ENCODE data around the gene ZNF891. TPM values are rescaled to one million over a fixed set of nuclear protein-coding genes. Genes with fewer than 3 reads are reported as not detected.

The ZNF891 gene
- total RNA-seq, 4 donors from 2014 or later = 1.4 to 4.6 (median 3.2) TPM

DNA sequence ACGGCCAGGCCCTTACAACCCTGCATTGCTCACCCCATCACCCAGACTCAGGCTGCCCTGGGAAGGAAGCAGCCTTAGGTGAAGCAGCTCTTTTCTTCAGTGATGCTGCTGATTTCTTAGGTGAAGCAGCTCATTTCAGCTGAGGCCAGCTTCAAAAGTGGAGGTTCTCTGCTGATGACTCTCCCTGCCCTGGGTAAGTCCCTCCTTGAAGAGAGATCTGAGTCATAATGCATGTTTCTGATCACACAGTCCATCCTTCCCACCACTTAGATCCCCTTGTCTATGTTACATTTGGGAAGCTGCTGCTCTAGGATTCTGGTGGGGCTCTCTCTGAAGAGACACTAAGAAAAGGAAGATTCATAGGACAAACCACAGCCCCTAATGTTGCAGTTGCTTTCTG is 66.5 kb downstream of the ZNF891 start:
- Histone ChIP-seq H3K9me3 (peaks cover 94% of the 10 kb centered on the region), H3K4me3 (no peak overlapping the region), H3K27ac (no peak overlapping the region), H3K27me3 (no peaks in the 10 kb centered on the region), H3K36me3 (peaks cover 6% of the 10 kb centered on the region), H3K4me1 (no peaks in the 10 kb centered on the region)
- 100% methylated on average over 1 of the region's 1 CpG for WGBS
- no peak for DNase-seq (ENCODE audit: low spot score in 2 of 2)
- TF ChIP-seq POLR2AphosphoS5 (IDR thresholded peaks at IDR 0.05) (no peak), EP300 (IDR thresholded peaks at IDR 0.05) (no peak), POLR2A (IDR thresholded peaks at IDR 0.05) (no peak)
- TF ChIP-seq, protein P1, sequence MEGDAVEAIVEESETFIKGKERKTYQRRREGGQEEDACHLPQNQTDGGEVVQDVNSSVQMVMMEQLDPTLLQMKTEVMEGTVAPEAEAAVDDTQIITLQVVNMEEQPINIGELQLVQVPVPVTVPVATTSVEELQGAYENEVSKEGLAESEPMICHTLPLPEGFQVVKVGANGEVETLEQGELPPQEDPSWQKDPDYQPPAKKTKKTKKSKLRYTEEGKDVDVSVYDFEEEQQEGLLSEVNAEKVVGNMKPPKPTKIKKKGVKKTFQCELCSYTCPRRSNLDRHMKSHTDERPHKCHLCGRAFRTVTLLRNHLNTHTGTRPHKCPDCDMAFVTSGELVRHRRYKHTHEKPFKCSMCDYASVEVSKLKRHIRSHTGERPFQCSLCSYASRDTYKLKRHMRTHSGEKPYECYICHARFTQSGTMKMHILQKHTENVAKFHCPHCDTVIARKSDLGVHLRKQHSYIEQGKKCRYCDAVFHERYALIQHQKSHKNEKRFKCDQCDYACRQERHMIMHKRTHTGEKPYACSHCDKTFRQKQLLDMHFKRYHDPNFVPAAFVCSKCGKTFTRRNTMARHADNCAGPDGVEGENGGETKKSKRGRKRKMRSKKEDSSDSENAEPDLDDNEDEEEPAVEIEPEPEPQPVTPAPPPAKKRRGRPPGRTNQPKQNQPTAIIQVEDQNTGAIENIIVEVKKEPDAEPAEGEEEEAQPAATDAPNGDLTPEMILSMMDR (IDR thresholded peaks at IDR 0.05) = no peak

DNA sequence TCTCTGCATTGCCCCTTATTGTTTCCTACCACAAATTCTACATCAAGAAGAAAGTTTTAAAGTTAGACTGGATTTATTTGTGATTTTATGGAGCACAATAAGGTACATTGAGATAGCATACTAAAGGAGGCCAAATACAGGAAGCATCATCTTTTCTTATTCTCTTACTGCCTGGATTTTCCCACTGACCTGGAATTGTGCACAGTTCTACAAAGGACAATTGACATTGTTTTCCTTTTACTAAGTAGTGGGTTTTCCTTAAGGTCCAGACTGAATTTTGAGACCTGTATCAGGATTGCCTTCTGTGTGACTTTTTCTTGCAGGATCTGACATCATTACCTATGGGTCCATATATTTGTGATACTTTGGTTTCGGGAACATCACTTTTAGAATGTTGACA is 68.1 kb downstream of the ZNF891 start:
- H3K9me3 ChIP-seq = peaks cover 95% of the 10 kb centered on the region
- 100% methylated on average over 1 of the region's 1 CpG for WGBS
- TF ChIP-seq EP300 (IDR thresholded peaks at IDR 0.05) = no peak
- no peak for TF ChIP-seq POLR2A (IDR thresholded peaks at IDR 0.05)
- no peak for TF ChIP-seq POLR2AphosphoS5 (IDR thresholded peaks at IDR 0.05)
- TF ChIP-seq, protein P1 (IDR thresholded peaks at IDR 0.05) = no peak

DNA sequence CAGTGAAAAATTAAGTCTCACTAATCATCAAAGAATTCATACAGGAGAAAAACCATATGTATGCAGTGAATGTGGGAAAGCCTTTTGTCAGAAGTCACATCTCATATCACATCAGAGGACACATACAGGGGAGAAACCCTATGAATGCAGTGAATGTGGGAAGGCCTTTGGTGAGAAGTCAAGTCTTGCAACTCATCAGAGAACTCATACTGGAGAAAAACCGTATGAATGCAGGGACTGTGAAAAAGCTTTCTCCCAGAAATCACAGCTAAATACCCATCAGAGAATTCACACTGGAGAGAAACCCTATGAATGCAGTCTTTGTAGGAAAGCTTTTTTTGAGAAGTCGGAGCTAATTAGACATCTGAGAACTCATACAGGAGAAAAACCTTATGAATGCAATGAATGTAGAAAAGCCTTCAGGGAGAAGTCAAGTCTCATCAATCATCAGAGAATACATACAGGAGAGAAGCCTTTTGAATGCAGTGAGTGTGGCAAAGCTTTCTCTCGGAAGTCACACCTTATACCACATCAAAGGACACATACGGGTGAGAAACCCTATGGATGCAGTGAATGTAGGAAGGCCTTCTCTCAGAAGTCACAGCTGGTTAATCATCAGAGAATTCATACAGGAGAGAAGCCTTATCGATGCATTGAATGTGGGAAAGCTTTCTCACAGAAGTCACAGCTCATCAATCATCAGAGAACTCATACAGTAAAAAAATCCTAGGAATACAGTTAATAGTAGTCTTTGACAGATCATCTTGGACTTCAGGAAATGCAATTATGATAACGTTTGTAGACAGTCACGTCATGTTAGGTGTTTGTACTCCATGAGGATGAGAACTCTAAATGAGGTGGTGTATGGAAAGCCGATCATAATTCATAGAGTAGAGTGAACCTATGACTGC is 71.6 kb downstream of the ZNF891 start:
- no peak for TF ChIP-seq EP300 (IDR thresholded peaks at IDR 0.05)
- TF ChIP-seq POLR2AphosphoS5 (IDR thresholded peaks at IDR 0.05) = no peak
- TF ChIP-seq, protein P1 (IDR thresholded peaks at IDR 0.05) = no peak
- TF ChIP-seq POLR2A (IDR thresholded peaks at IDR 0.05) = no peak
- no peak for DNase-seq (ENCODE audit: low spot score in 2 of 2)
- Histone ChIP-seq H3K27me3 (no peaks in the 10 kb centered on the region), H3K4me3 (no peak overlapping the region), H3K4me1 (no peaks in the 10 kb centered on the region), H3K27ac (no peak overlapping the region), H3K9me3 (peaks cover 82% of the 10 kb centered on the region), H3K36me3 (peaks cover 51% of the 10 kb centered on the region)
- 94% methylated on average over 8 of the region's 8 CpGs for WGBS

More for the DNA sequence above, 68.1 kb downstream of the ZNF891 start:
- Histone ChIP-seq H3K27me3 (no peaks in the 10 kb centered on the region), H3K27ac (no peak overlapping the region), H3K36me3 (peaks cover 22% of the 10 kb centered on the region), H3K4me1 (no peaks in the 10 kb centered on the region), H3K4me3 (no peak overlapping the region)
- DNase-seq (ENCODE audit: low spot score in 2 of 2) = no peak

DNA sequence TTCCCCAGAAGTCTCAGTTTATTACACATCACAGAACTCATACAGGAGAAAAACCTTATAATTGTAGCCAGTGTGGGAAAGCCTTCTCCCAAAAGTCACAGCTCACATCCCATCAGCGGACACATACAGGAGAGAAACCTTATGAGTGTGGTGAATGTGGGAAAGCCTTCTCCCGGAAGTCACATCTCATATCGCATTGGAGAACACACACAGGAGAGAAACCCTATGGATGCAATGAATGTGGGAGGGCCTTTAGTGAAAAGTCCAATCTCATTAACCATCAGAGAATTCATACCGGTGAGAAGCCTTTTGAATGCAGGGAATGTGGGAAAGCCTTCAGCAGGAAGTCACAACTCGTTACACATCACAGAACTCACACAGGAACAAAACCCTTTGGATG is 72.6 kb downstream of the ZNF891 start:
- H3K4me1 ChIP-seq = no peaks in the 10 kb centered on the region
- no peaks in the 10 kb centered on the region for H3K27me3 ChIP-seq
- H3K4me3 ChIP-seq = no peak overlapping the region
- TF ChIP-seq POLR2AphosphoS5 (IDR thresholded peaks at IDR 0.05) = no peak
- no peak for TF ChIP-seq POLR2A (IDR thresholded peaks at IDR 0.05)
- no peak for TF ChIP-seq EP300 (IDR thresholded peaks at IDR 0.05)
- TF ChIP-seq, protein P1 (IDR thresholded peaks at IDR 0.05) = no peak
- DNase-seq (ENCODE audit: low spot score in 2 of 2) = no peak
- H3K27ac ChIP-seq = no peak overlapping the region
- H3K9me3 ChIP-seq = peaks cover 82% of the 10 kb centered on the region
- 98% methylated on average over 5 of the region's 5 CpGs for WGBS
- peaks cover 59% of the 10 kb centered on the region for H3K36me3 ChIP-seq

Other genes with a start within 250 kb of the ZNF891 start
- gene CHFR, start 242.7 kb downstream of the ZNF891 start, total RNA-seq = 10 to 100 TPM; 31.4 to 57.9 (median 40.3) TPM
- 10 to 100 TPM in 1 of 4 donors, 1 to 10 TPM in 3; 4.9 to 18.3 (median 6.3) TPM for gene ZNF605, start 174.0 kb downstream of the ZNF891 start, total RNA-seq
- gene ZNF26, start 143.9 kb downstream of the ZNF891 start, total RNA-seq = 10 to 100 TPM; 10.5 to 23.4 (median 11.8) TPM
- 10 to 100 TPM in 3 of 4 donors, 1 to 10 TPM in 1; 8.0 to 41.9 (median 21.2) TPM for gene ZNF84, start 92.8 kb downstream of the ZNF891 start, total RNA-seq
- 10 to 100 TPM in 3 of 4 donors, 1 to 10 TPM in 1; 7.4 to 17.9 (median 12.2) TPM for gene ZNF140, start 49.4 kb downstream of the ZNF891 start, total RNA-seq
- 10 to 100 TPM in 1 of 4 donors, 1 to 10 TPM in 3; 5.2 to 11.6 (median 9.1) TPM for gene ZNF10, start 353 bp upstream of the ZNF891 start, total RNA-seq
- gene ZNF268, start 51.2 kb upstream of the ZNF891 start, total RNA-seq = 10 to 100 TPM in 3 of 4 donors, 1 to 10 TPM in 1; 8.8 to 11.1 (median 11.0) TPM
- not detected for gene ANHX, start 105.6 kb upstream of the ZNF891 start, total RNA-seq